H9 (cell line): Measurements from ENCODE around the gene AGPAT2. TPM values are rescaled to one million over a fixed set of nuclear protein-coding genes. Genes with fewer than 3 reads are reported as not detected.

Experiments used
- DNase-seq: peaks from one replicate; pipeline ENCODE4 v3.0.0-alpha.2; 2017
- H2AFZ ChIP-seq: one replicate; pipeline ENCODE4 v1.6.1; 2013; ENCODE audit warnings: mild to moderate bottlenecking, low read length, control low read depth, moderate library complexity
- H2AK5ac ChIP-seq: 2 replicates; pipeline ENCODE4 v1.6.1; 2013; ENCODE audit warnings: low read length, control low read depth, mixed read lengths; ENCODE audit not compliant: insufficient read length
- H2BK120ac ChIP-seq: one replicate; pipeline ENCODE4 v1.6.1; 2013; ENCODE audit warnings: low read depth, mild to moderate bottlenecking, low read length, control low read depth, inconsistent platforms; ENCODE audit not compliant: poor library complexity, severe bottlenecking
- H2BK12ac ChIP-seq: 2 replicates; pipeline ENCODE4 v1.6.1; 2013; ENCODE audit warnings: low read length, control low read depth, mixed read lengths, low read depth; ENCODE audit not compliant: insufficient read length
- H2BK15ac ChIP-seq: 2 replicates; pipeline ENCODE4 v1.6.1; 2013; ENCODE audit warnings: low read depth, low read length, control low read depth
- H2BK20ac ChIP-seq: one replicate; pipeline ENCODE4 v1.6.1; 2013; ENCODE audit warnings: low read depth, mild to moderate bottlenecking, low read length, control low read depth, inconsistent platforms; ENCODE audit not compliant: poor library complexity, severe bottlenecking
- H2BK5ac ChIP-seq: 2 replicates; pipeline ENCODE4 v1.6.1; 2013; ENCODE audit warnings: low read length, control low read depth, mixed read lengths; ENCODE audit not compliant: insufficient read length
- H3K14ac ChIP-seq: 2 replicates; pipeline ENCODE4 v1.6.1; 2013; ENCODE audit warnings: low read length, control low read depth; ENCODE audit not compliant: insufficient read depth
- H3K18ac ChIP-seq: 2 replicates; pipeline ENCODE4 v1.6.1; 2013; ENCODE audit warnings: low read depth, mild to moderate bottlenecking, mixed read lengths, low read length, control low read depth; ENCODE audit not compliant: insufficient read length
- H3K23ac ChIP-seq: 2 replicates; pipeline ENCODE4 v1.6.1; 2013; ENCODE audit warnings: low read length, control low read depth, mixed read lengths, low read depth; ENCODE audit not compliant: insufficient read length
- H3K23me2 ChIP-seq: 2 replicates; pipeline ENCODE4 v1.6.1; 2013; ENCODE audit warnings: low read depth, mild to moderate bottlenecking, mixed read lengths, low read length, control low read depth; ENCODE audit not compliant: insufficient read length, poor library complexity, severe bottlenecking
- H3K27ac ChIP-seq: 2 replicates; pipeline ENCODE4 v1.5.1; 2013; ENCODE audit warnings: low read length, control low read depth, mixed read lengths, low read depth; ENCODE audit not compliant: insufficient read length
- H3K27me3 ChIP-seq: 2 replicates; pipeline ENCODE4 v1.6.1; 2013; ENCODE audit warnings: low read length, control low read depth, inconsistent platforms; ENCODE audit not compliant: insufficient read depth
- H3K4ac ChIP-seq: 2 replicates; pipeline ENCODE4 v1.6.1; 2013; ENCODE audit warnings: low read depth, mild to moderate bottlenecking, control low read depth, inconsistent platforms, low read length, moderate library complexity
- H3K4me1 ChIP-seq: 2 replicates; pipeline ENCODE4 v1.6.1; 2013; ENCODE audit warnings: low read length, control low read depth, inconsistent platforms; ENCODE audit not compliant: insufficient read depth
- H3K4me2 ChIP-seq: 2 replicates; pipeline ENCODE4 v1.6.1; 2013; ENCODE audit warnings: low read length, control low read depth, mixed read lengths; ENCODE audit not compliant: insufficient read length, insufficient read depth
- H3K56ac ChIP-seq: 2 replicates; pipeline ENCODE4 v1.6.1; 2013; ENCODE audit warnings: low read depth, mild to moderate bottlenecking, mixed read lengths, low read length, control low read depth; ENCODE audit not compliant: insufficient read length
- H3K79me1 ChIP-seq: 2 replicates; pipeline ENCODE4 v1.6.1; 2013; ENCODE audit warnings: low read depth, mild to moderate bottlenecking, moderate library complexity, low read length, control low read depth, inconsistent platforms; ENCODE audit not compliant: insufficient read depth, poor library complexity, severe bottlenecking
- H3K79me2 ChIP-seq: 2 replicates; pipeline ENCODE4 v1.6.1; 2013; ENCODE audit warnings: low read length, control low read depth, inconsistent platforms; ENCODE audit not compliant: insufficient read depth
- H3K9ac ChIP-seq: 2 replicates; pipeline ENCODE4 v1.6.1; 2013; ENCODE audit warnings: low read length, control low read depth, mixed read lengths; ENCODE audit not compliant: insufficient read length; ENCODE audit errors: extremely low read depth
- H3K9me3 ChIP-seq: one replicate; pipeline ENCODE4 v1.6.1; 2013; ENCODE audit warnings: low read depth, low read length, inconsistent platforms; ENCODE audit not compliant: control insufficient read depth
- H3T11ph ChIP-seq: one replicate; pipeline ENCODE4 v1.6.1; 2013; ENCODE audit warnings: mild to moderate bottlenecking, low read length, control low read depth, inconsistent platforms
- H4K20me1 ChIP-seq: one replicate; pipeline ENCODE4 v1.6.1; 2013; ENCODE audit not compliant: control insufficient read depth, insufficient read length, insufficient read depth
- H4K5ac ChIP-seq: 2 replicates; pipeline ENCODE4 v1.6.1; 2013; ENCODE audit warnings: low read depth, mild to moderate bottlenecking, mixed read lengths, low read length, control low read depth; ENCODE audit not compliant: insufficient read length
- H4K8ac ChIP-seq: replicated peaks from 2 replicates; pipeline ENCODE4 v1.6.1; 2013; ENCODE audit warnings: low read length, control low read depth, mixed read lengths, low read depth; ENCODE audit not compliant: insufficient read length
- H4K91ac ChIP-seq: 2 replicates; pipeline ENCODE4 v1.6.1; 2013; ENCODE audit warnings: low read depth, mild to moderate bottlenecking, moderate library complexity, mixed read lengths, low read length, control low read depth; ENCODE audit not compliant: insufficient read length
- H3K27ac Mint-ChIP-seq, 3 experiments: 2 replicates in 2 of 3; 3 replicates in 1 of 3; pipeline ENCODE4 v1.8.0; 2020 to 2021; ENCODE audit warnings: mixed read lengths in 3 of 3, mild to moderate bottlenecking in 1 of 3, moderate library complexity in 1 of 3
- H3K27me3 Mint-ChIP-seq: 2 replicates; pipeline ENCODE4 v1.8.0; 2021; ENCODE audit warnings: low read depth, mild to moderate bottlenecking, moderate library complexity, mixed read lengths
- H3K36me3 Mint-ChIP-seq, 3 experiments: 2 replicates in 2 of 3; 3 replicates in 1 of 3; pipeline ENCODE4 v1.8.0; 2020 to 2021; ENCODE audit warnings: low read depth in 3 of 3, mixed read lengths in 3 of 3; ENCODE audit not compliant: insufficient read depth in 1 of 3
- H3K4me1 Mint-ChIP-seq, 2 experiments: 2 replicates each; pipeline ENCODE4 v1.8.0; 2020; ENCODE audit warnings: mixed read lengths in 2 of 2
- H3K4me3 Mint-ChIP-seq, 2 experiments: 2 replicates in 1 of 2; 3 replicates in 1 of 2; pipeline ENCODE4 v1.8.0; 2020 to 2021; ENCODE audit warnings: mild to moderate bottlenecking in 2 of 2, mixed read lengths in 2 of 2, moderate library complexity in 1 of 2
- H3K9me3 Mint-ChIP-seq, 2 experiments: 2 replicates in 1 of 2; 3 replicates in 1 of 2; pipeline ENCODE4 v1.8.0; 2020; ENCODE audit warnings: mild to moderate bottlenecking in 2 of 2, mixed read lengths in 2 of 2, moderate library complexity in 1 of 2
- WGBS: extraction: QIAGEN DNeasy Blood & Tissue Kit; methylation state at CpG from one replicate; pipeline ENCODE4 v1.1.7; 2013; ENCODE audit warnings: missing lambda C conversion rate, low lambda C conversion rate, mixed read lengths; ENCODE audit not compliant: insufficient read length; ENCODE audit errors: extremely low coverage; 5-methylcytosine and 5-hydroxymethylcytosine counted together
- total RNA-seq: library from RNA; stranded (reverse); gene quantifications from 2 replicates; pipeline ENCODE4 v1.2.1, GENCODE V29; 2021
- TF ChIP-seq, protein P1 (sequence below): fragments of 200-600 bp; sonication (generic); conservative IDR thresholded peaks from 3 replicates; pipeline ENCODE4 v1.8.0; 2021; ENCODE audit warnings: antibody characterized with exemption, mild to moderate bottlenecking

AGPAT2 gene
- total RNA-seq, 1 experiment from 2014 or later, result 29.7 TPM

DNA sequence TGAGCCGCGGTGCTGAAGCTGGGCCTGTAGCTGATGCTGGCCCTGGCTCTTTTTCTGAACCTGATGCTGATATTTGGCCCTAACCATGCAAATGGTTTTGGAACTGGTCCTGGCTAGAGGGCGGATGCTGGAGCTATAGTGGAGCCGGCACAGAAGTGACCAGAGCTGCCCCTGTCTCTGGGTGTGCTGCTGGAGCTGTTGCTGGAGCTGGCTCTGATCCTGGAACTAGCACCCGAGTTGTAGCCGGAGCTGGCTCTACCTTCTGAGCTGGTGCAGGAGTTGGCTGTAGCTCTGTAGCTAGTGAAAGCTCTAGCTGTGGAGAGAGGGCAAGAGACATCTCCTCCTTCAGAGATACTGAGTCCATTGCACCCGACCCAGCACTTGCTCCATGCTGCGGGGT is 42.7 kb upstream of the AGPAT2 start:
- Histone ChIP-seq H3K56ac (no peak overlapping the region), H3K4ac (no peak overlapping the region), H3K27me3 (no peaks in the 10 kb centered on the region), H2BK20ac (no peak overlapping the region), H3K18ac (no peak overlapping the region), H3K4me1 (no peaks in the 10 kb centered on the region), H3K9ac (no peak overlapping the region), H3K23ac (no peak overlapping the region), H4K8ac (no peak overlapping the region), H2BK120ac (no peak overlapping the region), H2AFZ (no peak overlapping the region), H3K27ac (no peak overlapping the region), H3K9me3 (no peaks in the 10 kb centered on the region), H3K79me1 (peaks cover 6% of the 10 kb centered on the region), H2AK5ac (no peak overlapping the region), H4K20me1 (no peaks in the 10 kb centered on the region), H3K14ac (no peak overlapping the region), H3K23me2 (peaks cover 10% of the 10 kb centered on the region), H3K4me2 (no peak overlapping the region), H2BK12ac (no peak overlapping the region), H4K91ac (no peak overlapping the region), H2BK5ac (no peak overlapping the region), H2BK15ac (no peak overlapping the region), H4K5ac (no peak overlapping the region), H3T11ph (no peak overlapping the region), H3K79me2 (peaks cover 11% of the 10 kb centered on the region; the same call in 1 of the 2 replicates)
- peaks cover 15% of the 10 kb centered on the region for H3K27me3 Mint-ChIP-seq
- peak overlapping the region; percentile 35 to 78; a peak in 4 of 5 replicates for H3K4me3 Mint-ChIP-seq
- peaks cover 10 to 24% of the 10 kb centered on the region in 2 experiments for H3K4me1 Mint-ChIP-seq
- WGBS, result no CpG with 5 or more reads among the region's 8 CpGs
- TF ChIP-seq, protein P1, sequence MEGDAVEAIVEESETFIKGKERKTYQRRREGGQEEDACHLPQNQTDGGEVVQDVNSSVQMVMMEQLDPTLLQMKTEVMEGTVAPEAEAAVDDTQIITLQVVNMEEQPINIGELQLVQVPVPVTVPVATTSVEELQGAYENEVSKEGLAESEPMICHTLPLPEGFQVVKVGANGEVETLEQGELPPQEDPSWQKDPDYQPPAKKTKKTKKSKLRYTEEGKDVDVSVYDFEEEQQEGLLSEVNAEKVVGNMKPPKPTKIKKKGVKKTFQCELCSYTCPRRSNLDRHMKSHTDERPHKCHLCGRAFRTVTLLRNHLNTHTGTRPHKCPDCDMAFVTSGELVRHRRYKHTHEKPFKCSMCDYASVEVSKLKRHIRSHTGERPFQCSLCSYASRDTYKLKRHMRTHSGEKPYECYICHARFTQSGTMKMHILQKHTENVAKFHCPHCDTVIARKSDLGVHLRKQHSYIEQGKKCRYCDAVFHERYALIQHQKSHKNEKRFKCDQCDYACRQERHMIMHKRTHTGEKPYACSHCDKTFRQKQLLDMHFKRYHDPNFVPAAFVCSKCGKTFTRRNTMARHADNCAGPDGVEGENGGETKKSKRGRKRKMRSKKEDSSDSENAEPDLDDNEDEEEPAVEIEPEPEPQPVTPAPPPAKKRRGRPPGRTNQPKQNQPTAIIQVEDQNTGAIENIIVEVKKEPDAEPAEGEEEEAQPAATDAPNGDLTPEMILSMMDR, result no peak
- H3K27ac Mint-ChIP-seq, result no peak overlapping the region; a peak in 1 of 7 replicates
- peaks cover 18 to 26% (median 19%) of the 10 kb centered on the region in 3 experiments for H3K36me3 Mint-ChIP-seq
- no peak for DNase-seq
- no peaks in the 10 kb centered on the region for H3K9me3 Mint-ChIP-seq
